Endodermal cell (in vitro differentiated cells): ENCODE measurements around the gene CAMK2D. TPM values are rescaled to one million over a fixed set of nuclear protein-coding genes. Genes with fewer than 3 reads are reported as not detected.

Experiments
- DNase-seq: peaks from one replicate; pipeline ENCODE4 v3.0.0-alpha.2; 2017
- H3K27ac ChIP-seq: 2 replicates; pipeline ENCODE4 v1.5.1; 2013; ENCODE audit warnings: mild to moderate bottlenecking, low read depth, low read length, moderate library complexity
- H3K27me3 ChIP-seq: 2 replicates; pipeline ENCODE4 v1.6.1; 2013; ENCODE audit warnings: mild to moderate bottlenecking, low read length, moderate library complexity; ENCODE audit not compliant: insufficient read depth, control insufficient read depth, poor library complexity, severe bottlenecking
- H3K36me3 ChIP-seq: 2 replicates; pipeline ENCODE4 v1.7.0; 2013; ENCODE audit warnings: mild to moderate bottlenecking, low read length, moderate library complexity; ENCODE audit not compliant: control insufficient read depth, insufficient read depth
- H3K4me1 ChIP-seq: one replicate; pipeline ENCODE4 v1.7.0; 2013; ENCODE audit warnings: low read length; ENCODE audit not compliant: control insufficient read depth, insufficient read depth
- H3K4me3 ChIP-seq: 2 replicates; pipeline ENCODE4 v1.5.1; 2013; ENCODE audit warnings: mild to moderate bottlenecking, low read length, moderate library complexity
- H3K9ac ChIP-seq: 2 replicates; pipeline ENCODE4 v1.6.1; 2013; ENCODE audit warnings: mild to moderate bottlenecking, low read length, moderate library complexity; ENCODE audit not compliant: poor library complexity, severe bottlenecking; ENCODE audit errors: extremely low read depth
- H3K9me3 ChIP-seq: 2 replicates; pipeline ENCODE4 v1.6.1; 2013; ENCODE audit warnings: mild to moderate bottlenecking, low read length, moderate library complexity; ENCODE audit not compliant: control insufficient read depth
- H3K27ac Mint-ChIP-seq: 2 replicates; pipeline ENCODE4 v1.8.0; 2020; ENCODE audit warnings: mixed read lengths
- H3K27me3 Mint-ChIP-seq: 2 replicates; pipeline ENCODE4 v1.8.0; 2021; ENCODE audit warnings: mild to moderate bottlenecking, mixed read lengths; ENCODE audit not compliant: insufficient read depth
- H3K36me3 Mint-ChIP-seq: 2 replicates; pipeline ENCODE4 v1.8.0; 2020; ENCODE audit warnings: low read depth, mixed read lengths
- H3K4me1 Mint-ChIP-seq: 2 replicates; pipeline ENCODE4 v1.8.0; 2020; ENCODE audit warnings: mixed read lengths
- H3K4me3 Mint-ChIP-seq: 2 replicates; pipeline ENCODE4 v1.8.0; 2020; ENCODE audit warnings: mild to moderate bottlenecking, moderate library complexity, mixed read lengths
- H3K9me3 Mint-ChIP-seq: 2 replicates; pipeline ENCODE4 v1.8.0; 2020; ENCODE audit warnings: mild to moderate bottlenecking, mixed read lengths
- CTCF ChIP-seq: fragments of 200-600 bp; sonication (generic); conservative IDR thresholded peaks from 2 replicates; pipeline ENCODE4 v1.5.0; 2021; ENCODE audit warnings: antibody characterized with exemption, mild to moderate bottlenecking
- WGBS, 2 experiments: methylation state at CpG; one replicate each; pipeline versions ENCODE4 v1.1.5 to v1.1.7; 2013; ENCODE audit warnings: missing lambda C conversion rate in 2 of 2, mixed read lengths in 1 of 2; ENCODE audit not compliant: insufficient coverage in 1 of 2, insufficient read length in 1 of 2; 5-methylcytosine and 5-hydroxymethylcytosine counted together
- total RNA-seq, 2 donors: library from RNA; stranded (reverse); fragmentation: NEBNext Ultra II Directional in 1 of 2; extraction: Animal tissue kit (Norgen Biotek cat#: 25700) in 1 of 2; gene quantifications; 2 replicates in 1 of 2; 3 replicates in 1 of 2; pipeline ENCODE4 v1.2.1, GENCODE V29; 2021

Gene CAMK2D
- total RNA-seq, 2 donors from 2014 or later = 91.1 to 120 TPM

GRCh38 chr4:113613503-113613902 lies 148.0 kb downstream of the CAMK2D start:
- no peak for DNase-seq
- Histone ChIP-seq H3K36me3 (peaks cover 13% of the 10 kb centered on the region), H3K4me3 (no peak overlapping the region), H3K4me1 (peaks cover 3% of the 10 kb centered on the region), H3K9ac (no peak overlapping the region), H3K9me3 (no peaks in the 10 kb centered on the region), H3K27me3 (no peaks in the 10 kb centered on the region), H3K27ac (no peak overlapping the region)
- Mint-ChIP-seq H3K9me3 (no peaks in the 10 kb centered on the region), H3K27me3 (no peaks in the 10 kb centered on the region), H3K4me1 (peaks cover 15% of the 10 kb centered on the region), H3K4me3 (no peak overlapping the region), H3K27ac (no peak overlapping the region), H3K36me3 (peaks cover 10% of the 10 kb centered on the region)
- 86 to 97% methylated on average over 1 to 4 of the region's 4 CpGs for WGBS, 2 experiments
- no peak for TF ChIP-seq CTCF

- H3K27ac ChIP-seq = no peak overlapping the region
- no peaks in the 10 kb centered on the region for H3K27me3 ChIP-seq
- peaks cover 37% of the 10 kb centered on the region for H3K36me3 ChIP-seq
- H3K4me3 ChIP-seq = no peak overlapping the region
- Mint-ChIP-seq H3K9me3 (no peaks in the 10 kb centered on the region), H3K27ac (no peak overlapping the region), H3K4me1 (peaks cover 27% of the 10 kb centered on the region), H3K36me3 (peaks cover 28% of the 10 kb centered on the region), H3K4me3 (no peak overlapping the region), H3K27me3 (no peaks in the 10 kb centered on the region)
- peaks cover 3% of the 10 kb centered on the region for H3K4me1 ChIP-seq
- H3K9me3 ChIP-seq = peaks cover 3% of the 10 kb centered on the region
- no peak for DNase-seq
- no peak overlapping the region for H3K9ac ChIP-seq
- WGBS, 2 experiments = 97 to 100% methylated on average over 1 to 3 of the region's 3 CpGs
- no peak for TF ChIP-seq CTCF
Measured at GRCh38 chr4:113610537-113610936, 151.0 kb downstream of the CAMK2D start.

- no peaks in the 10 kb centered on the region for H3K27me3 ChIP-seq
- WGBS, 2 experiments = 100% methylated on average over 1 of the region's 1 CpG; no CpG with 5 or more reads in 1 of the 2 experiments
- no peak for DNase-seq
- Mint-ChIP-seq H3K27ac (no peak overlapping the region), H3K4me1 (peaks cover 16% of the 10 kb centered on the region), H3K4me3 (no peak overlapping the region), H3K36me3 (peaks cover 40% of the 10 kb centered on the region), H3K9me3 (peaks cover 5% of the 10 kb centered on the region), H3K27me3 (no peaks in the 10 kb centered on the region)
- H3K4me1 ChIP-seq = no peaks in the 10 kb centered on the region
- H3K27ac ChIP-seq = no peak overlapping the region
- no peak overlapping the region for H3K9ac ChIP-seq
- peaks cover 17% of the 10 kb centered on the region for H3K9me3 ChIP-seq
- no peak overlapping the region for H3K4me3 ChIP-seq
- no peak for TF ChIP-seq CTCF
- H3K36me3 ChIP-seq = peaks cover 51% of the 10 kb centered on the region
Measured at GRCh38 chr4:113607998-113608397, 153.5 kb downstream of the CAMK2D start.
